ENCODE results near the gene CYB5R4.
A peak's percentile ranks its signal among the peaks of the same experiment; 100 is the strongest.

CYB5R4 gene

GRCh38 chr6:83849127-83849526, 10.4 kb upstream of the CYB5R4 start:
- Histone ChIP-seq H3K9me3 (ENCODE audit: insufficient read depth, low read depth, low read length) (no peaks in the 10 kb centered on the region), H3K9ac (ENCODE audit: low read depth, low read length) (no peak overlapping the region), H3K4me3 (ENCODE audit: low read length) (no peak overlapping the region), H3K27me3 (ENCODE audit: insufficient read depth, low read length) (peaks cover 34% of the 10 kb centered on the region), H3K27ac (ENCODE audit: low read length) (no peak overlapping the region), H3K36me3 (ENCODE audit: insufficient read depth, low read depth, low read length) (no peaks in the 10 kb centered on the region), H3K4me1 (ENCODE audit: insufficient read depth, low read length) (peaks cover 3% of the 10 kb centered on the region; the same call in 1 of the 2 replicates)

- Histone ChIP-seq H3K9me3 (ENCODE audit: insufficient read depth, low read depth, low read length) (no peaks in the 10 kb centered on the region), H3K27me3 (ENCODE audit: insufficient read depth, low read length) (peaks cover 39% of the 10 kb centered on the region), H3K9ac (ENCODE audit: low read depth, low read length) (no peak overlapping the region), H3K4me1 (ENCODE audit: insufficient read depth, low read length) (peaks cover 3% of the 10 kb centered on the region; the same call in 1 of the 2 replicates), H3K4me3 (ENCODE audit: low read length) (no peak overlapping the region), H3K36me3 (ENCODE audit: insufficient read depth, low read depth, low read length) (no peaks in the 10 kb centered on the region), H3K27ac (ENCODE audit: low read length) (no peak overlapping the region)
Measured at GRCh38 chr6:83849610-83850009, 9.9 kb upstream of the CYB5R4 start.

DNA sequence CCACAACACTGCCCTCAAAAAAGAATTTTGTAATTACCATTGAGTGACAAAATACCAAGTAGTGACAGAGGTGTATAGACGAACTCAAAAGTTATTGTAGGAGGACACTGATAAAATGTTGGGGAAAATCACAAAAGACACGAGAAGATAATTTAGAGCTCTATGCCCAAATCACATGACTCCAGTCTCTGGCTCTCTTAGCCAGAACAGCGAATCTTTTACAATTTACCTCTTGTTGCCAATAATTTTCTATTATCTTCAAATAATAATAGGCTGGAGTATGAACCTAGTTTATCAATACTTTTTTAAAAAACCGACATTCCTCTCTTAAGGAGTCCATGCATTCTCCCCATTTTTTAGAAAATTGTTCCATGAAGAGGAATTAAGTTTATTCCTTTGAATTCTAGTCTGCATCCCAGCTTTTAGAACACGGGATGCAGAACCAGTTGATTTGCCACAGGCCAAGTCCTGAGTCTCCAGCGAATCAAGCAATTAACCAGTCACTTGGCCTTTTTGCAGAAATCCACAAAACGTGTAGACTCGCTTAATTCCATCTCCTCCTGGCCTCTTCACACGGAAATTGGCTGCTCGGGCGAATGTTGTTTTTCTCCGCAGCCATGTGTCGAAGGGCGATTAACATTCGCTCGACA, 6.8 kb upstream of the CYB5R4 start:
- Histone ChIP-seq H3K27me3 (ENCODE audit: insufficient read depth, low read length) (peaks cover 57% of the 10 kb centered on the region), H3K9me3 (ENCODE audit: insufficient read depth, low read depth, low read length) (no peaks in the 10 kb centered on the region), H3K4me1 (ENCODE audit: insufficient read depth, low read length) (peaks cover 3% of the 10 kb centered on the region; the same call in 1 of the 2 replicates), H3K27ac (ENCODE audit: low read length) (no peak overlapping the region), H3K9ac (ENCODE audit: low read depth, low read length) (peak overlapping the region; percentile 24; the same call in 1 of the 2 replicates), H3K4me3 (ENCODE audit: low read length) (peak overlapping the region; percentile 81), H3K36me3 (ENCODE audit: insufficient read depth, low read depth, low read length) (no peaks in the 10 kb centered on the region)

- Histone ChIP-seq H3K36me3 (ENCODE audit: insufficient read depth, low read depth, low read length) (no peaks in the 10 kb centered on the region), H3K9ac (ENCODE audit: low read depth, low read length) (peak within 1 kb of the TSS; percentile 24; the same call in 1 of the 2 replicates), H3K4me3 (ENCODE audit: low read length) (peak within 1 kb of the TSS; percentile 81), H3K27ac (ENCODE audit: low read length) (no peak within 1 kb of the TSS), H3K27me3 (ENCODE audit: insufficient read depth, low read length) (peaks cover 57% of the 10 kb centered on the region), H3K9me3 (ENCODE audit: insufficient read depth, low read depth, low read length) (no peaks in the 10 kb centered on the region), H3K4me1 (ENCODE audit: insufficient read depth, low read length) (peaks cover 3% of the 10 kb centered on the region; the same call in 1 of the 2 replicates)
Measured at GRCh38 chr6:83853178-83854000, 6.1 kb upstream of the CYB5R4 start, which contains the start of gene RIPPLY2. TSS of gene RIPPLY2 (plus strand) at chr6:83853360. CDS start at chr6:83853417, 57 bp downstream.

- Histone ChIP-seq H3K27me3 (ENCODE audit: insufficient read depth, low read length) (peaks cover 57% of the 10 kb centered on the region), H3K27ac (ENCODE audit: low read length) (no peak overlapping the region), H3K9me3 (ENCODE audit: insufficient read depth, low read depth, low read length) (no peaks in the 10 kb centered on the region), H3K4me3 (ENCODE audit: low read length) (peak overlapping the region; percentile 81), H3K36me3 (ENCODE audit: insufficient read depth, low read depth, low read length) (no peaks in the 10 kb centered on the region), H3K4me1 (ENCODE audit: insufficient read depth, low read length) (peaks cover 5% of the 10 kb centered on the region; the same call in 1 of the 2 replicates), H3K9ac (ENCODE audit: low read depth, low read length) (no peak overlapping the region; the same call in 1 of the 2 replicates)
Measured at GRCh38 chr6:83854001-83854501, 5.4 kb upstream of the CYB5R4 start.

- Histone ChIP-seq H3K27me3 (ENCODE audit: insufficient read depth, low read length) (peaks cover 57% of the 10 kb centered on the region), H3K4me1 (ENCODE audit: insufficient read depth, low read length) (peaks cover 6% of the 10 kb centered on the region; the same call in 1 of the 2 replicates), H3K4me3 (ENCODE audit: low read length) (peak overlapping the region; percentile 81; the same call in 1 of the 2 replicates), H3K9ac (ENCODE audit: low read depth, low read length) (no peak overlapping the region), H3K27ac (ENCODE audit: low read length) (no peak overlapping the region), H3K9me3 (ENCODE audit: insufficient read depth, low read depth, low read length) (no peaks in the 10 kb centered on the region), H3K36me3 (ENCODE audit: insufficient read depth, low read depth, low read length) (no peaks in the 10 kb centered on the region)
Measured at GRCh38 chr6:83854766-83855165, 4.7 kb upstream of the CYB5R4 start.

- no peak overlapping the region for H3K27ac ChIP-seq (ENCODE audit: low read length)
- peaks cover 6% of the 10 kb centered on the region; the same call in 1 of the 2 replicates for H3K4me1 ChIP-seq (ENCODE audit: insufficient read depth, low read length)
- H3K4me3 ChIP-seq (ENCODE audit: low read length) = peak overlapping the region; percentile 99
- H3K9me3 ChIP-seq (ENCODE audit: insufficient read depth, low read depth, low read length) = no peaks in the 10 kb centered on the region
- H3K9ac ChIP-seq (ENCODE audit: low read depth, low read length) = peak overlapping the region; percentile 81
- H3K27me3 ChIP-seq (ENCODE audit: insufficient read depth, low read length) = peaks cover 10% of the 10 kb centered on the region
- H3K36me3 ChIP-seq (ENCODE audit: insufficient read depth, low read depth, low read length) = peaks cover 11% of the 10 kb centered on the region; the same call in 1 of the 2 replicates
Measured at GRCh38 chr6:83860359-83860755, 868 bp downstream of the CYB5R4 start.

DNA sequence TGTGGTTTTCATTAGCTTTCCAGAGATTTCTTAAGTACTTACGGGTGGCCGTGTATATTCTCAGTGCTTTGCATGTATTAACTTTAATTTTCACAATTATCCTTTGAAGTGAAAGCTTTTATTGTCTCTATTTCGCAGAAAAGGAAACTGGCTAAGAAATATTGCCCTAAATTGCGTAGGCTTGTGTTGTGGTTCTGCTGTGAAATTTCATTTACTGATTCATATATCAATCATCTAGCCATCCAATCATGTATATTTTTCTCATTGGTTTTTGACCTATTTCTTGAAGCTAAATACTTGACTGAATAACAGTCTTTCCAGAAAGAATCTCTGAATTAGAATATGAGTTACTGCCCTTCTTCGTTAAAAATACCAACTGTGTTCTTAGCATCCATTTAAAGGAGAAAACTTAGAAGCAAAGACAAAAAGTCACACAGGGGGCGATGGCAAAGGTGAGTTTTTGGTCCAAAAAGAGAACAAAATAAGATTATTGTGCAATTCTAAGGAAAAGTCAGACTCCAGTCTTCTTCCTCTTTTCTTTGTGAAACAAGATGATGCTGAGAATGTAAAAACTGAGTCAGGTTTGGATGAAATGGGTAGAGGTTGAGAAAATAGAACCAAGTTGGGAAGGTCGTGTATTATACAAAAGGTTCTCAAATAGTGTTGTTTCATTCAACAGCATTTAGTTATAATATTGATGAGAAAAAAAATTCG, 1.4 kb downstream of the CYB5R4 start:
- Histone ChIP-seq H3K9me3 (ENCODE audit: insufficient read depth, low read depth, low read length) (no peaks in the 10 kb centered on the region), H3K27ac (ENCODE audit: low read length) (no peak overlapping the region), H3K27me3 (ENCODE audit: insufficient read depth, low read length) (peaks cover 5% of the 10 kb centered on the region; the same call in 1 of the 2 replicates), H3K4me3 (ENCODE audit: low read length) (peak overlapping the region; percentile 99), H3K4me1 (ENCODE audit: insufficient read depth, low read length) (peaks cover 6% of the 10 kb centered on the region; the same call in 1 of the 2 replicates), H3K9ac (ENCODE audit: low read depth, low read length) (peak overlapping the region; percentile 81), H3K36me3 (ENCODE audit: insufficient read depth, low read depth, low read length) (peaks cover 17% of the 10 kb centered on the region)

DNA sequence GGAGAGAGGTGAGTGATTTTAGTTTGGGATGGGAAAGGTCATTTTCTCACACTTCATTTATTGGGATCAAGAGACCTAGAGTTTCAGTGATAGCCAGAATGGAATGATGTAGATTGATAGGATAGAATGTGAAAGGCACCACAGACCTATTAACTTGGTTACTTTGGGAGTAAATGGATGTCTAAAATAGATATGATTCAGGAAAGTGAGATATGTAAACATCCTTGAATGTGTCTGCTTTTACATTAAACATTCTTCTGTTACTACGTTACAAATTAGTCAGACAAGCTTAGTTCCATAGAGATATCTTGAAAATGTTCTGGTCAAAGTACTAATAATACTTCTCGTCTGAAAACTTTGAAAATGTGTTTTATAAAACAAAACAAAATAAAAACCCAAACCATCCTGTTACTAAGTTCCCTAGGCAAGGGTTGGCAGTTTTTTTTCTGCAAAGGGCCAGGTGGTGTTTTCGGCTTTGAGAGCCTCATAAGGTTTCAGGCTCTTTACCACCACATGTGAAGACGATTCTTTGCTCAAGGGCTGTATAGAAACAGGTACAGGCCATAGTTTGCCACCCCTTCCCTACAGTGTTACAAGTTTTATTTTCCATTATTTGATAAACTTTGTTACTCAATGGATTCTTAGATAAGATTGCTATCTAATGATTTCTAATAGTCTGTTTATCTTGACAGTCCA, 3.4 kb downstream of the CYB5R4 start:
- H3K4me3 ChIP-seq (ENCODE audit: low read length) = no peak overlapping the region
- H3K9ac ChIP-seq (ENCODE audit: low read depth, low read length) = no peak overlapping the region
- peaks cover 6% of the 10 kb centered on the region; the same call in 1 of the 2 replicates for H3K4me1 ChIP-seq (ENCODE audit: insufficient read depth, low read length)
- H3K27me3 ChIP-seq (ENCODE audit: insufficient read depth, low read length) = no peaks in the 10 kb centered on the region
- peaks cover 13% of the 10 kb centered on the region for H3K9me3 ChIP-seq (ENCODE audit: insufficient read depth, low read depth, low read length)
- H3K36me3 ChIP-seq (ENCODE audit: insufficient read depth, low read depth, low read length) = peaks cover 37% of the 10 kb centered on the region
- H3K27ac ChIP-seq (ENCODE audit: low read length) = no peak overlapping the region

DNA sequence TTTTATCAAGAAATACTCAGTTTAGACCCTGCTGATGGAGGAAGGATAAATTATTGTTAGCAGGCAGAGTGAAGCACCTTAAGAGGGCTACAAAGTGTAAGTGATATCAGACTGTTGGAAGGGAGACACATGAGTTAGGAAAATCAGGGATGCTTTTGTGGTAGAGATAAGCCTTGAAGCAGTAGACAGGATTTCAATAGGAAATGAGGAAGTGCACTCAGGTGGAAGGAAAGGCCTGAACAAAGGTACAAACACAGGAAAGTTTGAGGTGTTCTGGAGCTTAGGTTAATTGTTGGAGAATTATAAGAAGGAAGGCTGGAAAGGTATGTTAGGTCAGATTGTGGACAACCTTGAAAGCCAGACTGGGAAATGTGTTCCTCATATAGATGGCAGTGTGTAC, 7.6 kb downstream of the CYB5R4 start:
- H3K27ac ChIP-seq (ENCODE audit: low read length) = no peak overlapping the region
- H3K36me3 ChIP-seq (ENCODE audit: insufficient read depth, low read depth, low read length) = peaks cover 42% of the 10 kb centered on the region
- no peak overlapping the region for H3K9ac ChIP-seq (ENCODE audit: low read depth, low read length)
- H3K4me3 ChIP-seq (ENCODE audit: low read length) = no peak overlapping the region
- H3K27me3 ChIP-seq (ENCODE audit: insufficient read depth, low read length) = no peaks in the 10 kb centered on the region
- no peaks in the 10 kb centered on the region for H3K4me1 ChIP-seq (ENCODE audit: insufficient read depth, low read length)
- peaks cover 17% of the 10 kb centered on the region for H3K9me3 ChIP-seq (ENCODE audit: insufficient read depth, low read depth, low read length)

Data from iPS-20b (cell line).